BE2C (cell line): Measurements from ENCODE around the gene TREM1.

Experiments used
- DNase-seq: peaks from one replicate; pipeline ENCODE4 v3.0.0-alpha.2; 2020
- H3K27me3 ChIP-seq: fragments of 250-450 bp; sonication (Bioruptor Pico); 2 replicates; pipeline ENCODE4 v1.5.1; 2020; ENCODE audit warnings: mild to moderate bottlenecking
- H3K36me3 ChIP-seq: fragments of 250-450 bp; sonication (Bioruptor Pico); 2 replicates; pipeline ENCODE4 v1.5.1; 2020; ENCODE audit warnings: mild to moderate bottlenecking
- H3K4me1 ChIP-seq: fragments of 250-450 bp; sonication (Bioruptor Pico); 2 replicates; pipeline ENCODE4 v1.5.1; 2020
- H3K4me3 ChIP-seq: 2 replicates; pipeline ENCODE4 v1.5.1; 2011; ENCODE audit warnings: low read depth, low read length
- H3K9me3 ChIP-seq: fragments of 250-450 bp; sonication (Bioruptor Pico); 2 replicates; pipeline ENCODE4 v1.5.1; 2020
- TF ChIP-seq, protein P1 (sequence below): IDR thresholded peaks from 2 replicates; pipeline ENCODE4 v1.5.1; 2012; ENCODE audit warnings: mild to moderate bottlenecking, low read depth, low read length

The TREM1 gene

DNA sequence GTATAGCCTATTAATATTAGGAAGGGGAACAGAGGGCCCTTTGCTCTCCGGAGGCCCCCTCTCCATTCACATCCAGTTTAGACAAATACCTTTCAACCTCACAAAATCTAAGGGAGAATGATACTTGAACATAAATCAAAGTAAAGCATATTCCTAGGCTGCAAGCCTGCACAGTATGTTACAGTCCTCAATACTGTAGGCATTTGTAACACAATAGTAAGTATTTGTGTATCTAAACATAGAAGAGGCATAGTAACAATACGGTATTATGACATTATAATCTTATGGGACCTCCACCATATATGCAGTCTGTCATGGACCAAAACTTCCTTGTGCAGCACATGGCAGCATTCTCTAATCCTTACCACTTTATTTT lies 2.3 kb upstream of the TREM1 start:
- Histone ChIP-seq H3K4me1 (no peaks in the 10 kb centered on the region), H3K9me3 (no peaks in the 10 kb centered on the region), H3K27me3 (peaks cover 23% of the 10 kb centered on the region), H3K4me3 (no peak overlapping the region), H3K36me3 (no peaks in the 10 kb centered on the region)
- DNase-seq = no peak
- TF ChIP-seq, protein P1, sequence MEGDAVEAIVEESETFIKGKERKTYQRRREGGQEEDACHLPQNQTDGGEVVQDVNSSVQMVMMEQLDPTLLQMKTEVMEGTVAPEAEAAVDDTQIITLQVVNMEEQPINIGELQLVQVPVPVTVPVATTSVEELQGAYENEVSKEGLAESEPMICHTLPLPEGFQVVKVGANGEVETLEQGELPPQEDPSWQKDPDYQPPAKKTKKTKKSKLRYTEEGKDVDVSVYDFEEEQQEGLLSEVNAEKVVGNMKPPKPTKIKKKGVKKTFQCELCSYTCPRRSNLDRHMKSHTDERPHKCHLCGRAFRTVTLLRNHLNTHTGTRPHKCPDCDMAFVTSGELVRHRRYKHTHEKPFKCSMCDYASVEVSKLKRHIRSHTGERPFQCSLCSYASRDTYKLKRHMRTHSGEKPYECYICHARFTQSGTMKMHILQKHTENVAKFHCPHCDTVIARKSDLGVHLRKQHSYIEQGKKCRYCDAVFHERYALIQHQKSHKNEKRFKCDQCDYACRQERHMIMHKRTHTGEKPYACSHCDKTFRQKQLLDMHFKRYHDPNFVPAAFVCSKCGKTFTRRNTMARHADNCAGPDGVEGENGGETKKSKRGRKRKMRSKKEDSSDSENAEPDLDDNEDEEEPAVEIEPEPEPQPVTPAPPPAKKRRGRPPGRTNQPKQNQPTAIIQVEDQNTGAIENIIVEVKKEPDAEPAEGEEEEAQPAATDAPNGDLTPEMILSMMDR = no peak

GRCh38 chr6:41288030-41288753 lies 1.7 kb upstream of the TREM1 start:
- DNase-seq = no peak
- Histone ChIP-seq H3K36me3 (no peaks in the 10 kb centered on the region), H3K4me1 (no peaks in the 10 kb centered on the region), H3K9me3 (no peaks in the 10 kb centered on the region), H3K27me3 (peaks cover 23% of the 10 kb centered on the region), H3K4me3 (no peak overlapping the region)
- TF ChIP-seq, protein P1 = no peak

- H3K27me3 ChIP-seq = peaks cover 20% of the 10 kb centered on the region
- H3K4me3 ChIP-seq = no peak overlapping the region
- TF ChIP-seq, protein P1 = no peak
- no peaks in the 10 kb centered on the region for H3K4me1 ChIP-seq
- no peak for DNase-seq
- H3K36me3 ChIP-seq = no peaks in the 10 kb centered on the region
- H3K9me3 ChIP-seq = no peaks in the 10 kb centered on the region
Observed at GRCh38 chr6:41284726-41285125, 1.8 kb downstream of the TREM1 start.

DNA sequence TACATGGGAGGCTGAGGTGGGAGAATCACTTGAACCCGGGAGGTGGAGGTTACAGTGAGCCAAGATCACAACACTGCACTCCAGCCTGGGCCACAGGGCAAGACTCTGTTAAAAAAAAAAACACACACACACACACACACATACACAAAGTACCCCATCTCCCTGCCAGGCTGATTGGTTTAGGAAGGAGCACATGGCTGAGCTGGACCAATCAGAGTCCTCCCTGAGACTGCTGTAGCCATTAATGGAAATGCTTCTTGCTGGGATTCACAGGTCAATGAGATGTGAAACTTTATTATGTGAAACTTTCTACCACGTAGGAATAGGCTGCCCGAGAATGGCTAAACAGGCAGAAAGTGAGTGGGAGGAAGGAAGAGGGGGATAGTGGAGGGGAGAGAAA lies 2.9 kb downstream of the TREM1 start:
- Histone ChIP-seq H3K4me1 (no peaks in the 10 kb centered on the region), H3K4me3 (no peak overlapping the region), H3K27me3 (peaks cover 18% of the 10 kb centered on the region), H3K36me3 (no peaks in the 10 kb centered on the region), H3K9me3 (no peaks in the 10 kb centered on the region)
- DNase-seq = no peak
- TF ChIP-seq, protein P1 = no peak

GRCh38 chr6:41280381-41281057 lies 6.0 kb downstream of the TREM1 start:
- Histone ChIP-seq H3K27me3 (peaks cover 11% of the 10 kb centered on the region), H3K9me3 (no peaks in the 10 kb centered on the region), H3K4me1 (no peaks in the 10 kb centered on the region), H3K36me3 (no peaks in the 10 kb centered on the region), H3K4me3 (no peak overlapping the region)
- no peak for DNase-seq
- TF ChIP-seq, protein P1 = no peak
